Mammary epithelial cell (primary cell): ENCODE measurements around the gene KCNE2.

ENCODE experiments used
- CTCF ChIP-seq, 2 donors: IDR thresholded peaks in 1 of 2; conservative IDR thresholded peaks in 1 of 2; 2 replicates each; pipeline ENCODE4 v1.5.1; 2011 to 2012; ENCODE audit warnings: inconsistent platforms in 2 of 2, low read length in 2 of 2, mild to moderate bottlenecking in 2 of 2, control low read depth in 1 of 2, low read depth in 1 of 2; ENCODE audit not compliant: insufficient read depth in 1 of 2; ENCODE audit errors: extremely low read depth in 1 of 2
- EZH2 ChIP-seq: IDR thresholded peaks from 2 replicates; pipeline ENCODE4 v1.6.1; 2012; ENCODE audit warnings: low read length, inconsistent platforms, borderline replicate concordance

- TF ChIP-seq CTCF (conservative IDR thresholded peaks at IDR 0.05 in 1 of 2, IDR thresholded peaks at IDR 0.05 in 1 of 2; ENCODE audit: extremely low read depth in 1 of 2, insufficient read depth in 1 of 2, low read depth in 1 of 2, low read length in 2 of 2) (no peak), EZH2 (no peak)
Observed at GRCh38 chr21:34343347-34343746, 20.5 kb upstream of the KCNE2 start.
